H9 (cell line): Measurements from ENCODE around the gene DDX19B. TPM values are rescaled to one million over a fixed set of nuclear protein-coding genes. Genes with fewer than 3 reads are reported as not detected.

ENCODE experiments used
- DNase-seq: peaks from one replicate; pipeline ENCODE4 v3.0.0-alpha.2; 2017
- H2AFZ ChIP-seq: one replicate; pipeline ENCODE4 v1.6.1; 2013; ENCODE audit warnings: mild to moderate bottlenecking, low read length, control low read depth, moderate library complexity
- H2AK5ac ChIP-seq: 2 replicates; pipeline ENCODE4 v1.6.1; 2013; ENCODE audit warnings: low read length, control low read depth, mixed read lengths; ENCODE audit not compliant: insufficient read length
- H2BK120ac ChIP-seq: one replicate; pipeline ENCODE4 v1.6.1; 2013; ENCODE audit warnings: low read depth, mild to moderate bottlenecking, low read length, control low read depth, inconsistent platforms; ENCODE audit not compliant: poor library complexity, severe bottlenecking
- H2BK12ac ChIP-seq: 2 replicates; pipeline ENCODE4 v1.6.1; 2013; ENCODE audit warnings: low read length, control low read depth, mixed read lengths, low read depth; ENCODE audit not compliant: insufficient read length
- H2BK15ac ChIP-seq: 2 replicates; pipeline ENCODE4 v1.6.1; 2013; ENCODE audit warnings: low read depth, low read length, control low read depth
- H2BK20ac ChIP-seq: one replicate; pipeline ENCODE4 v1.6.1; 2013; ENCODE audit warnings: low read depth, mild to moderate bottlenecking, low read length, control low read depth, inconsistent platforms; ENCODE audit not compliant: poor library complexity, severe bottlenecking
- H2BK5ac ChIP-seq: 2 replicates; pipeline ENCODE4 v1.6.1; 2013; ENCODE audit warnings: low read length, control low read depth, mixed read lengths; ENCODE audit not compliant: insufficient read length
- H3K14ac ChIP-seq: 2 replicates; pipeline ENCODE4 v1.6.1; 2013; ENCODE audit warnings: low read length, control low read depth; ENCODE audit not compliant: insufficient read depth
- H3K18ac ChIP-seq: 2 replicates; pipeline ENCODE4 v1.6.1; 2013; ENCODE audit warnings: low read depth, mild to moderate bottlenecking, mixed read lengths, low read length, control low read depth; ENCODE audit not compliant: insufficient read length
- H3K23ac ChIP-seq: 2 replicates; pipeline ENCODE4 v1.6.1; 2013; ENCODE audit warnings: low read length, control low read depth, mixed read lengths, low read depth; ENCODE audit not compliant: insufficient read length
- H3K23me2 ChIP-seq: 2 replicates; pipeline ENCODE4 v1.6.1; 2013; ENCODE audit warnings: low read depth, mild to moderate bottlenecking, mixed read lengths, low read length, control low read depth; ENCODE audit not compliant: insufficient read length, poor library complexity, severe bottlenecking
- H3K27ac ChIP-seq: 2 replicates; pipeline ENCODE4 v1.5.1; 2013; ENCODE audit warnings: low read length, control low read depth, mixed read lengths, low read depth; ENCODE audit not compliant: insufficient read length
- H3K27me3 ChIP-seq: 2 replicates; pipeline ENCODE4 v1.6.1; 2013; ENCODE audit warnings: low read length, control low read depth, inconsistent platforms; ENCODE audit not compliant: insufficient read depth
- H3K4ac ChIP-seq: 2 replicates; pipeline ENCODE4 v1.6.1; 2013; ENCODE audit warnings: low read depth, mild to moderate bottlenecking, control low read depth, inconsistent platforms, low read length, moderate library complexity
- H3K4me1 ChIP-seq: 2 replicates; pipeline ENCODE4 v1.6.1; 2013; ENCODE audit warnings: low read length, control low read depth, inconsistent platforms; ENCODE audit not compliant: insufficient read depth
- H3K4me2 ChIP-seq: 2 replicates; pipeline ENCODE4 v1.6.1; 2013; ENCODE audit warnings: low read length, control low read depth, mixed read lengths; ENCODE audit not compliant: insufficient read length, insufficient read depth
- H3K56ac ChIP-seq: 2 replicates; pipeline ENCODE4 v1.6.1; 2013; ENCODE audit warnings: low read depth, mild to moderate bottlenecking, mixed read lengths, low read length, control low read depth; ENCODE audit not compliant: insufficient read length
- H3K79me1 ChIP-seq: 2 replicates; pipeline ENCODE4 v1.6.1; 2013; ENCODE audit warnings: low read depth, mild to moderate bottlenecking, moderate library complexity, low read length, control low read depth, inconsistent platforms; ENCODE audit not compliant: insufficient read depth, poor library complexity, severe bottlenecking
- H3K79me2 ChIP-seq: 2 replicates; pipeline ENCODE4 v1.6.1; 2013; ENCODE audit warnings: low read length, control low read depth, inconsistent platforms; ENCODE audit not compliant: insufficient read depth
- H3K9ac ChIP-seq: 2 replicates; pipeline ENCODE4 v1.6.1; 2013; ENCODE audit warnings: low read length, control low read depth, mixed read lengths; ENCODE audit not compliant: insufficient read length; ENCODE audit errors: extremely low read depth
- H3K9me3 ChIP-seq: one replicate; pipeline ENCODE4 v1.6.1; 2013; ENCODE audit warnings: low read depth, low read length, inconsistent platforms; ENCODE audit not compliant: control insufficient read depth
- H3T11ph ChIP-seq: one replicate; pipeline ENCODE4 v1.6.1; 2013; ENCODE audit warnings: mild to moderate bottlenecking, low read length, control low read depth, inconsistent platforms
- H4K20me1 ChIP-seq: one replicate; pipeline ENCODE4 v1.6.1; 2013; ENCODE audit not compliant: control insufficient read depth, insufficient read length, insufficient read depth
- H4K5ac ChIP-seq: 2 replicates; pipeline ENCODE4 v1.6.1; 2013; ENCODE audit warnings: low read depth, mild to moderate bottlenecking, mixed read lengths, low read length, control low read depth; ENCODE audit not compliant: insufficient read length
- H4K8ac ChIP-seq: replicated peaks from 2 replicates; pipeline ENCODE4 v1.6.1; 2013; ENCODE audit warnings: low read length, control low read depth, mixed read lengths, low read depth; ENCODE audit not compliant: insufficient read length
- H4K91ac ChIP-seq: 2 replicates; pipeline ENCODE4 v1.6.1; 2013; ENCODE audit warnings: low read depth, mild to moderate bottlenecking, moderate library complexity, mixed read lengths, low read length, control low read depth; ENCODE audit not compliant: insufficient read length
- H3K27ac Mint-ChIP-seq, 3 experiments: 2 replicates in 2 of 3; 3 replicates in 1 of 3; pipeline ENCODE4 v1.8.0; 2020 to 2021; ENCODE audit warnings: mixed read lengths in 3 of 3, mild to moderate bottlenecking in 1 of 3, moderate library complexity in 1 of 3
- H3K27me3 Mint-ChIP-seq: 2 replicates; pipeline ENCODE4 v1.8.0; 2021; ENCODE audit warnings: low read depth, mild to moderate bottlenecking, moderate library complexity, mixed read lengths
- H3K36me3 Mint-ChIP-seq, 3 experiments: 2 replicates in 2 of 3; 3 replicates in 1 of 3; pipeline ENCODE4 v1.8.0; 2020 to 2021; ENCODE audit warnings: low read depth in 3 of 3, mixed read lengths in 3 of 3; ENCODE audit not compliant: insufficient read depth in 1 of 3
- H3K4me1 Mint-ChIP-seq, 2 experiments: 2 replicates each; pipeline ENCODE4 v1.8.0; 2020; ENCODE audit warnings: mixed read lengths in 2 of 2
- H3K4me3 Mint-ChIP-seq, 2 experiments: 2 replicates in 1 of 2; 3 replicates in 1 of 2; pipeline ENCODE4 v1.8.0; 2020 to 2021; ENCODE audit warnings: mild to moderate bottlenecking in 2 of 2, mixed read lengths in 2 of 2, moderate library complexity in 1 of 2
- H3K9me3 Mint-ChIP-seq, 2 experiments: 2 replicates in 1 of 2; 3 replicates in 1 of 2; pipeline ENCODE4 v1.8.0; 2020; ENCODE audit warnings: mild to moderate bottlenecking in 2 of 2, mixed read lengths in 2 of 2, moderate library complexity in 1 of 2
- WGBS: extraction: QIAGEN DNeasy Blood & Tissue Kit; methylation state at CpG from one replicate; pipeline ENCODE4 v1.1.7; 2013; ENCODE audit warnings: missing lambda C conversion rate, low lambda C conversion rate, mixed read lengths; ENCODE audit not compliant: insufficient read length; ENCODE audit errors: extremely low coverage; 5-methylcytosine and 5-hydroxymethylcytosine counted together
- total RNA-seq: library from RNA; stranded (reverse); gene quantifications from 2 replicates; pipeline ENCODE4 v1.2.1, GENCODE V29; 2021
- TF ChIP-seq, protein P1 (sequence below): fragments of 200-600 bp; sonication (generic); conservative IDR thresholded peaks from 3 replicates; pipeline ENCODE4 v1.8.0; 2021; ENCODE audit warnings: antibody characterized with exemption, mild to moderate bottlenecking

DDX19B gene
- total RNA-seq, 1 experiment from 2014 or later, result 47.3 TPM

- H3K9me3 Mint-ChIP-seq, result no peaks in the 10 kb centered on the region
- H2AFZ ChIP-seq, result no peak overlapping the region
- H4K5ac ChIP-seq, result no peak overlapping the region
Observed at GRCh38 chr16:70269471-70269870, 29.5 kb upstream of the DDX19B start.

More at GRCh38 chr16:70269471-70269870, 29.5 kb upstream of the DDX19B start:
- no peak overlapping the region for H3K4me3 Mint-ChIP-seq
- Histone ChIP-seq H2BK20ac (no peak overlapping the region), H3K56ac (no peak overlapping the region), H3K14ac (no peak overlapping the region), H3K4me2 (no peak overlapping the region), H3K4ac (no peak overlapping the region), H3K4me1 (no peaks in the 10 kb centered on the region), H3K79me1 (peaks cover 3% of the 10 kb centered on the region), H3K9me3 (no peaks in the 10 kb centered on the region), H2BK120ac (no peak overlapping the region), H3K27ac (no peak overlapping the region), H2BK15ac (no peak overlapping the region), H3K27me3 (no peaks in the 10 kb centered on the region), H2BK5ac (no peak overlapping the region), H3K9ac (no peak overlapping the region), H3K23me2 (no peaks in the 10 kb centered on the region), H2BK12ac (no peak overlapping the region), H3K18ac (no peak overlapping the region), H4K20me1 (no peaks in the 10 kb centered on the region), H2AK5ac (no peak overlapping the region), H3T11ph (no peak overlapping the region), H3K79me2 (no peaks in the 10 kb centered on the region), H3K23ac (no peak overlapping the region), H4K8ac (no peak overlapping the region), H4K91ac (no peak overlapping the region)
- DNase-seq, result no peak
- H3K27me3 Mint-ChIP-seq, result no peaks in the 10 kb centered on the region
- TF ChIP-seq, protein P1, sequence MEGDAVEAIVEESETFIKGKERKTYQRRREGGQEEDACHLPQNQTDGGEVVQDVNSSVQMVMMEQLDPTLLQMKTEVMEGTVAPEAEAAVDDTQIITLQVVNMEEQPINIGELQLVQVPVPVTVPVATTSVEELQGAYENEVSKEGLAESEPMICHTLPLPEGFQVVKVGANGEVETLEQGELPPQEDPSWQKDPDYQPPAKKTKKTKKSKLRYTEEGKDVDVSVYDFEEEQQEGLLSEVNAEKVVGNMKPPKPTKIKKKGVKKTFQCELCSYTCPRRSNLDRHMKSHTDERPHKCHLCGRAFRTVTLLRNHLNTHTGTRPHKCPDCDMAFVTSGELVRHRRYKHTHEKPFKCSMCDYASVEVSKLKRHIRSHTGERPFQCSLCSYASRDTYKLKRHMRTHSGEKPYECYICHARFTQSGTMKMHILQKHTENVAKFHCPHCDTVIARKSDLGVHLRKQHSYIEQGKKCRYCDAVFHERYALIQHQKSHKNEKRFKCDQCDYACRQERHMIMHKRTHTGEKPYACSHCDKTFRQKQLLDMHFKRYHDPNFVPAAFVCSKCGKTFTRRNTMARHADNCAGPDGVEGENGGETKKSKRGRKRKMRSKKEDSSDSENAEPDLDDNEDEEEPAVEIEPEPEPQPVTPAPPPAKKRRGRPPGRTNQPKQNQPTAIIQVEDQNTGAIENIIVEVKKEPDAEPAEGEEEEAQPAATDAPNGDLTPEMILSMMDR, result no peak
- peak overlapping the region in 1 of 3 experiments; percentile 57; a peak in 2 of 7 replicates for H3K27ac Mint-ChIP-seq
- no peaks in the 10 kb centered on the region for H3K4me1 Mint-ChIP-seq
- no CpG with 5 or more reads among the region's 12 CpGs for WGBS
- H3K36me3 Mint-ChIP-seq, result peaks cover 71 to 88% (median 87%) of the 10 kb centered on the region in 3 experiments
